H9 (cell line): Measurements from ENCODE around the gene IDUA. TPM values are rescaled to one million over a fixed set of nuclear protein-coding genes. Genes with fewer than 3 reads are reported as not detected.

Experiments
- DNase-seq: peaks from one replicate; pipeline ENCODE4 v3.0.0-alpha.2; 2017
- H2AFZ ChIP-seq: one replicate; pipeline ENCODE4 v1.6.1; 2013; ENCODE audit warnings: mild to moderate bottlenecking, low read length, control low read depth, moderate library complexity
- H2AK5ac ChIP-seq: 2 replicates; pipeline ENCODE4 v1.6.1; 2013; ENCODE audit warnings: low read length, control low read depth, mixed read lengths; ENCODE audit not compliant: insufficient read length
- H2BK120ac ChIP-seq: one replicate; pipeline ENCODE4 v1.6.1; 2013; ENCODE audit warnings: low read depth, mild to moderate bottlenecking, low read length, control low read depth, inconsistent platforms; ENCODE audit not compliant: poor library complexity, severe bottlenecking
- H2BK12ac ChIP-seq: 2 replicates; pipeline ENCODE4 v1.6.1; 2013; ENCODE audit warnings: low read length, control low read depth, mixed read lengths, low read depth; ENCODE audit not compliant: insufficient read length
- H2BK15ac ChIP-seq: 2 replicates; pipeline ENCODE4 v1.6.1; 2013; ENCODE audit warnings: low read depth, low read length, control low read depth
- H2BK20ac ChIP-seq: one replicate; pipeline ENCODE4 v1.6.1; 2013; ENCODE audit warnings: low read depth, mild to moderate bottlenecking, low read length, control low read depth, inconsistent platforms; ENCODE audit not compliant: poor library complexity, severe bottlenecking
- H2BK5ac ChIP-seq: 2 replicates; pipeline ENCODE4 v1.6.1; 2013; ENCODE audit warnings: low read length, control low read depth, mixed read lengths; ENCODE audit not compliant: insufficient read length
- H3K14ac ChIP-seq: 2 replicates; pipeline ENCODE4 v1.6.1; 2013; ENCODE audit warnings: low read length, control low read depth; ENCODE audit not compliant: insufficient read depth
- H3K18ac ChIP-seq: 2 replicates; pipeline ENCODE4 v1.6.1; 2013; ENCODE audit warnings: low read depth, mild to moderate bottlenecking, mixed read lengths, low read length, control low read depth; ENCODE audit not compliant: insufficient read length
- H3K23ac ChIP-seq: 2 replicates; pipeline ENCODE4 v1.6.1; 2013; ENCODE audit warnings: low read length, control low read depth, mixed read lengths, low read depth; ENCODE audit not compliant: insufficient read length
- H3K23me2 ChIP-seq: 2 replicates; pipeline ENCODE4 v1.6.1; 2013; ENCODE audit warnings: low read depth, mild to moderate bottlenecking, mixed read lengths, low read length, control low read depth; ENCODE audit not compliant: insufficient read length, poor library complexity, severe bottlenecking
- H3K27ac ChIP-seq: 2 replicates; pipeline ENCODE4 v1.5.1; 2013; ENCODE audit warnings: low read length, control low read depth, mixed read lengths, low read depth; ENCODE audit not compliant: insufficient read length
- H3K27me3 ChIP-seq: 2 replicates; pipeline ENCODE4 v1.6.1; 2013; ENCODE audit warnings: low read length, control low read depth, inconsistent platforms; ENCODE audit not compliant: insufficient read depth
- H3K4ac ChIP-seq: 2 replicates; pipeline ENCODE4 v1.6.1; 2013; ENCODE audit warnings: low read depth, mild to moderate bottlenecking, control low read depth, inconsistent platforms, low read length, moderate library complexity
- H3K4me1 ChIP-seq: 2 replicates; pipeline ENCODE4 v1.6.1; 2013; ENCODE audit warnings: low read length, control low read depth, inconsistent platforms; ENCODE audit not compliant: insufficient read depth
- H3K4me2 ChIP-seq: 2 replicates; pipeline ENCODE4 v1.6.1; 2013; ENCODE audit warnings: low read length, control low read depth, mixed read lengths; ENCODE audit not compliant: insufficient read length, insufficient read depth
- H3K56ac ChIP-seq: 2 replicates; pipeline ENCODE4 v1.6.1; 2013; ENCODE audit warnings: low read depth, mild to moderate bottlenecking, mixed read lengths, low read length, control low read depth; ENCODE audit not compliant: insufficient read length
- H3K79me1 ChIP-seq: 2 replicates; pipeline ENCODE4 v1.6.1; 2013; ENCODE audit warnings: low read depth, mild to moderate bottlenecking, moderate library complexity, low read length, control low read depth, inconsistent platforms; ENCODE audit not compliant: insufficient read depth, poor library complexity, severe bottlenecking
- H3K79me2 ChIP-seq: 2 replicates; pipeline ENCODE4 v1.6.1; 2013; ENCODE audit warnings: low read length, control low read depth, inconsistent platforms; ENCODE audit not compliant: insufficient read depth
- H3K9ac ChIP-seq: 2 replicates; pipeline ENCODE4 v1.6.1; 2013; ENCODE audit warnings: low read length, control low read depth, mixed read lengths; ENCODE audit not compliant: insufficient read length; ENCODE audit errors: extremely low read depth
- H3K9me3 ChIP-seq: one replicate; pipeline ENCODE4 v1.6.1; 2013; ENCODE audit warnings: low read depth, low read length, inconsistent platforms; ENCODE audit not compliant: control insufficient read depth
- H3T11ph ChIP-seq: one replicate; pipeline ENCODE4 v1.6.1; 2013; ENCODE audit warnings: mild to moderate bottlenecking, low read length, control low read depth, inconsistent platforms
- H4K20me1 ChIP-seq: one replicate; pipeline ENCODE4 v1.6.1; 2013; ENCODE audit not compliant: control insufficient read depth, insufficient read length, insufficient read depth
- H4K5ac ChIP-seq: 2 replicates; pipeline ENCODE4 v1.6.1; 2013; ENCODE audit warnings: low read depth, mild to moderate bottlenecking, mixed read lengths, low read length, control low read depth; ENCODE audit not compliant: insufficient read length
- H4K8ac ChIP-seq: replicated peaks from 2 replicates; pipeline ENCODE4 v1.6.1; 2013; ENCODE audit warnings: low read length, control low read depth, mixed read lengths, low read depth; ENCODE audit not compliant: insufficient read length
- H4K91ac ChIP-seq: 2 replicates; pipeline ENCODE4 v1.6.1; 2013; ENCODE audit warnings: low read depth, mild to moderate bottlenecking, moderate library complexity, mixed read lengths, low read length, control low read depth; ENCODE audit not compliant: insufficient read length
- H3K27ac Mint-ChIP-seq, 3 experiments: 2 replicates in 2 of 3; 3 replicates in 1 of 3; pipeline ENCODE4 v1.8.0; 2020 to 2021; ENCODE audit warnings: mixed read lengths in 3 of 3, mild to moderate bottlenecking in 1 of 3, moderate library complexity in 1 of 3
- H3K27me3 Mint-ChIP-seq: 2 replicates; pipeline ENCODE4 v1.8.0; 2021; ENCODE audit warnings: low read depth, mild to moderate bottlenecking, moderate library complexity, mixed read lengths
- H3K36me3 Mint-ChIP-seq, 3 experiments: 2 replicates in 2 of 3; 3 replicates in 1 of 3; pipeline ENCODE4 v1.8.0; 2020 to 2021; ENCODE audit warnings: low read depth in 3 of 3, mixed read lengths in 3 of 3; ENCODE audit not compliant: insufficient read depth in 1 of 3
- H3K4me1 Mint-ChIP-seq, 2 experiments: 2 replicates each; pipeline ENCODE4 v1.8.0; 2020; ENCODE audit warnings: mixed read lengths in 2 of 2
- H3K4me3 Mint-ChIP-seq, 2 experiments: 2 replicates in 1 of 2; 3 replicates in 1 of 2; pipeline ENCODE4 v1.8.0; 2020 to 2021; ENCODE audit warnings: mild to moderate bottlenecking in 2 of 2, mixed read lengths in 2 of 2, moderate library complexity in 1 of 2
- H3K9me3 Mint-ChIP-seq, 2 experiments: 2 replicates in 1 of 2; 3 replicates in 1 of 2; pipeline ENCODE4 v1.8.0; 2020; ENCODE audit warnings: mild to moderate bottlenecking in 2 of 2, mixed read lengths in 2 of 2, moderate library complexity in 1 of 2
- CTCF ChIP-seq: fragments of 200-600 bp; sonication (generic); conservative IDR thresholded peaks from 3 replicates; pipeline ENCODE4 v1.8.0; 2021; ENCODE audit warnings: antibody characterized with exemption, mild to moderate bottlenecking
- WGBS: extraction: QIAGEN DNeasy Blood & Tissue Kit; methylation state at CpG from one replicate; pipeline ENCODE4 v1.1.7; 2013; ENCODE audit warnings: missing lambda C conversion rate, low lambda C conversion rate, mixed read lengths; ENCODE audit not compliant: insufficient read length; ENCODE audit errors: extremely low coverage; 5-methylcytosine and 5-hydroxymethylcytosine counted together
- total RNA-seq: library from RNA; stranded (reverse); gene quantifications from 2 replicates; pipeline ENCODE4 v1.2.1, GENCODE V29; 2021

Gene IDUA
- total RNA-seq, 1 experiment from 2014 or later = 14.5 TPM

DNA sequence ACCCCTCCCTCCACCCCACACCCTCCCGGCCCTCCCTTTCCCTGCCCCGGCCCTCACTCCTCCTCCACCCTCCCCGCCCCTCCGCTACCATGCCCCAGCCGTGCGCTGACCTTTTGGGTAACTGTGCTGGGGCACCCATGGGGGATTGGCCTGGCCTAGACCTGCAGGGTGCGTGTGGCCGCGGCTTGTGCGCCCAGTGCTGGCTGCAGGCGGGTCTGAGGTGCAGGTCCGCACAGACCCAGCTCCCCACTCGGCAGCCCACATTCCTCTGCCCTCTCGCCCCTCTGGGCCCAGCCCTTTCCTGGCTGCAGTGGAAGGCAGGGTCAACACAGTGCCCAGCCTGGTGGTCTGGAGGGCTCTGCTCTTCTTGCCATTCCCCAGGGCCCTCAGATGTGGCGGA is 49.3 kb downstream of the IDUA start:
- Histone ChIP-seq H3K14ac (no peak overlapping the region), H4K8ac (no peak overlapping the region), H3K4me1 (no peaks in the 10 kb centered on the region), H4K5ac (no peak overlapping the region), H3K4me2 (no peak overlapping the region), H3K23ac (no peak overlapping the region), H3K79me1 (no peaks in the 10 kb centered on the region), H2BK15ac (no peak overlapping the region), H2AK5ac (no peak overlapping the region), H4K91ac (no peak overlapping the region), H2BK120ac (no peak overlapping the region), H3K79me2 (no peaks in the 10 kb centered on the region), H2BK5ac (no peak overlapping the region), H3K27ac (no peak overlapping the region), H2BK20ac (no peak overlapping the region), H4K20me1 (no peaks in the 10 kb centered on the region), H3K27me3 (no peaks in the 10 kb centered on the region), H2BK12ac (no peak overlapping the region), H3K9me3 (no peaks in the 10 kb centered on the region), H3K23me2 (no peaks in the 10 kb centered on the region), H3T11ph (no peak overlapping the region), H3K56ac (no peak overlapping the region), H3K9ac (no peak overlapping the region), H3K18ac (no peak overlapping the region), H2AFZ (no peak overlapping the region), H3K4ac (no peak overlapping the region)
- Mint-ChIP-seq H3K4me1 (peaks cover 0 to 4% of the 10 kb centered on the region in 2 experiments; a peak in 3 of 4 replicates), H3K27me3 (no peaks in the 10 kb centered on the region), H3K27ac (no peak overlapping the region; a peak in 1 of 7 replicates), H3K4me3 (no peak overlapping the region), H3K36me3 (no peaks in the 10 kb centered on the region), H3K9me3 (no peaks in the 10 kb centered on the region)
- no CpG with 5 or more reads among the region's 15 CpGs for WGBS
- no peak for TF ChIP-seq CTCF
- DNase-seq = no peak
